Panc1 (cell line): ENCODE data around the gene CCDC34. TPM values are rescaled to one million over a fixed set of nuclear protein-coding genes. Genes with fewer than 3 reads are reported as not detected.

Source experiments
- ATAC-seq: fragments of 200-7000 bp; cut with Tn5 transposase; 2 replicates; pipeline ENCODE4 v1.9.1; 2020; ENCODE audit warnings: mild to moderate bottlenecking, moderate library complexity
- BruUV-seq: library from RNA; stranded (reverse); fragments of 400-500 nt; replicated peaks from 2 replicates; lab custom pipeline; 2021; lab: Mats Ljungman, UMichigan
- CTCF ChIA-PET: fragments of 300-600 bp; sonication (Branson Sonifier 250); formaldehyde crosslinking; loops from one replicate; lab custom pipeline; 2022; ENCODE audit warnings: antibody characterized with exemption; lab: Charles Lee
- POLR2A ChIA-PET: fragments of 300-600 bp; sonication (Branson Sonifier 250); formaldehyde crosslinking; loops from one replicate; lab custom pipeline; 2022; ENCODE audit warnings: antibody characterized with exemption; lab: Charles Lee
- DNase-seq: peaks from one replicate; pipeline ENCODE4 v3.0.0-alpha.2; 2010; ENCODE audit warnings: low read depth, low spot score
- H3K27ac ChIP-seq: 2 replicates; pipeline ENCODE4 v1.5.1; 2011; ENCODE audit warnings: mild to moderate bottlenecking, low read length, inconsistent platforms
- H3K27me3 ChIP-seq: fragments of 200-500 bp; sonication (Bioruptor generic); 2 replicates; pipeline ENCODE4 v1.6.0; 2014; ENCODE audit warnings: low read length, inconsistent platforms; ENCODE audit not compliant: control insufficient read depth, insufficient read depth
- H3K36me3 ChIP-seq: fragments of 200-500 bp; sonication (Bioruptor generic); 2 replicates; pipeline ENCODE4 v1.5.1; 2014; ENCODE audit warnings: inconsistent platforms, mild to moderate bottlenecking, low read length, moderate library complexity; ENCODE audit not compliant: control insufficient read depth, insufficient read depth
- H3K4me1 ChIP-seq: 2 replicates; pipeline ENCODE4 v1.5.1; 2011; ENCODE audit warnings: inconsistent platforms, mild to moderate bottlenecking, low read length, moderate library complexity; ENCODE audit not compliant: control insufficient read depth, insufficient read depth
- H3K4me3 ChIP-seq, 2 experiments: 2 replicates each; pipeline ENCODE4 v1.5.1; 2011 to 2012; ENCODE audit warnings: low read depth in 2 of 2, low read length in 2 of 2, mild to moderate bottlenecking in 2 of 2, inconsistent platforms in 1 of 2, moderate library complexity in 1 of 2
- H3K9me3 ChIP-seq: fragments of 200-500 bp; sonication (Bioruptor generic); 2 replicates; pipeline ENCODE4 v1.5.1; 2014; ENCODE audit warnings: low read depth, mild to moderate bottlenecking, inconsistent platforms, low read length, moderate library complexity; ENCODE audit not compliant: control insufficient read depth, insufficient read depth
- CTCF ChIP-seq: fragments of 450-650 bp; IDR thresholded peaks from 2 replicates; pipeline ENCODE4 v1.5.1; 2017; ENCODE audit warnings: mild to moderate bottlenecking
- POLR2AphosphoS5 ChIP-seq: IDR thresholded peaks from 2 replicates; pipeline ENCODE4 v1.6.1; 2012; ENCODE audit warnings: mild to moderate bottlenecking, low read depth, low read length, moderate library complexity
- REST ChIP-seq, 2 experiments: IDR thresholded peaks; 2 replicates each; pipeline ENCODE4 v1.6.1; 2011 to 2012; ENCODE audit warnings: low read depth in 2 of 2, control low read depth in 1 of 2, low read length in 1 of 2, mild to moderate bottlenecking in 1 of 2, moderate library complexity in 1 of 2; ENCODE audit not compliant: insufficient read depth in 1 of 2
- SIN3A ChIP-seq: IDR thresholded peaks from 2 replicates; pipeline ENCODE4 v1.6.1; 2012; ENCODE audit warnings: low read depth, mild to moderate bottlenecking, low read length, moderate library complexity, borderline replicate concordance; ENCODE audit not compliant: insufficient read depth
- TCF7L2 ChIP-seq: IDR thresholded peaks from 2 replicates; pipeline ENCODE4 v1.6.1; 2011; ENCODE audit warnings: mild to moderate bottlenecking, low read depth, low read length, inconsistent platforms
- in situ Hi-C: cut with HindIII; loops from 2 replicates; pipeline ENCODE4 v1.10.0; 2016; ENCODE audit warnings: low sequenced_read_pairs, low pct_unique_long_range_greater_than_20kb
- intact Hi-C: fragments of 100-400 bp; cut with micrococcal nuclease; formaldehyde crosslinking; loops from one replicate; pipeline ENCODE4 v1.10.0; 2022; ENCODE audit not compliant: unreplicated experiment
- total RNA-seq: library from RNA; stranded (reverse); gene quantifications from one replicate; pipeline ENCODE4 v1.2.1, GENCODE V29; 2021; ENCODE audit not compliant: unreplicated experiment

CCDC34 gene
- total RNA-seq, 1 experiment from 2014 or later, result 28.3 TPM

- H3K27me3 ChIP-seq, result no peaks in the 10 kb centered on the region
- no peaks in the 10 kb centered on the region for H3K36me3 ChIP-seq
- no peak for TF ChIP-seq CTCF
- TF ChIP-seq SIN3A, result no peak
- no peak for TF ChIP-seq REST (IDR thresholded peaks at IDR 0.05; ENCODE audit: insufficient read depth in 1 of 2, low read depth in 2 of 2, low read length in 1 of 2)
- TF ChIP-seq TCF7L2, result peak; percentile 72; the same call in 1 of the 2 replicates
- intact Hi-C loops, result loop anchor here (5.0 kb wide), 2 partner anchors 112 to 193 kb away; no protein-coding TSS in a partner anchor
- in situ Hi-C loops, result no loop called here
- ATAC-seq, result no peak
- no peaks in the 10 kb centered on the region; the same call in 1 of the 2 replicates for H3K9me3 ChIP-seq
- CTCF ChIA-PET, result interaction anchor here (1.7 kb wide), 1 partner anchor 82 kb away, joined by 6 read pairs; no protein-coding TSS in a partner anchor
- POLR2A ChIA-PET, result no interaction called here
- H3K4me1 ChIP-seq, result peaks cover 14% of the 10 kb centered on the region; the same call in 1 of the 2 replicates
- H3K27ac ChIP-seq, result peak overlapping the region; percentile 83
- BruUV-seq, result no TSS peak
- no peak for DNase-seq
- H3K4me3 ChIP-seq, result no peak overlapping the region
Observed at GRCh38 chr11:27294654-27295053, 68.4 kb downstream of the CCDC34 start.

GRCh38 chr11:27293515-27294417 lies 69.2 kb downstream of the CCDC34 start:
- H3K27ac ChIP-seq, result peak overlapping the region; percentile 83
- no peaks in the 10 kb centered on the region for H3K36me3 ChIP-seq
- in situ Hi-C loops (no loop called here), intact Hi-C loops (no loop called here)
- CTCF ChIA-PET, result no interaction called here
- H3K4me1 ChIP-seq, result peaks cover 14% of the 10 kb centered on the region; the same call in 1 of the 2 replicates
- H3K9me3 ChIP-seq, result no peaks in the 10 kb centered on the region; the same call in 1 of the 2 replicates
- H3K27me3 ChIP-seq, result no peaks in the 10 kb centered on the region
- BruUV-seq, result no TSS peak
- TF ChIP-seq SIN3A, result no peak
- TF ChIP-seq CTCF, result no peak
- no peak for TF ChIP-seq POLR2AphosphoS5
- TF ChIP-seq TCF7L2, result no peak
- TF ChIP-seq REST (IDR thresholded peaks at IDR 0.05; ENCODE audit: insufficient read depth in 1 of 2, low read depth in 2 of 2, low read length in 1 of 2), result no peak
- ATAC-seq, result no peak
- no peak for DNase-seq
- POLR2A ChIA-PET, result no interaction called here
- H3K4me3 ChIP-seq, result no peak overlapping the region
